Kidney (tissue), 14 donors: ENCODE measurements around the gene CCDC59. TPM values are rescaled to one million over a fixed set of nuclear protein-coding genes. Genes with fewer than 3 reads are reported as not detected.

ENCODE experiments used
- DNase-seq, 5 donors: peaks; one replicate each; pipeline ENCODE4 v3.0.0-alpha.2; 2013 to 2020
- FAIRE-seq: peaks from 2 replicates; lab custom pipeline; 2012; peaks lifted over from hg19 to GRCh38; lab: Jason Lieb, UNC
- H3K27ac ChIP-seq, 2 donors: one replicate each; pipeline ENCODE4 v1.7.0; 2013; ENCODE audit warnings: low read depth in 2 of 2, low read length in 2 of 2, inconsistent platforms in 1 of 2
- H3K27me3 ChIP-seq: one replicate; pipeline ENCODE4 v1.7.1; 2013; ENCODE audit warnings: low read length, inconsistent platforms; ENCODE audit not compliant: control insufficient read depth, insufficient read depth
- H3K36me3 ChIP-seq, 3 donors: one replicate each; pipeline versions ENCODE4 v1.7.0 to v1.7.1; 2013; ENCODE audit warnings: low read length in 3 of 3, control low read depth in 1 of 3, inconsistent platforms in 1 of 3; ENCODE audit not compliant: insufficient read depth in 3 of 3, control insufficient read depth in 2 of 3
- H3K4me1 ChIP-seq, 3 donors: one replicate each; pipeline versions ENCODE4 v1.7.0 to v1.7.1; 2013; ENCODE audit warnings: low read length in 3 of 3, inconsistent platforms in 1 of 3, low read depth in 1 of 3; ENCODE audit not compliant: control insufficient read depth in 2 of 3, insufficient read depth in 2 of 3
- H3K4me3 ChIP-seq, 3 donors: one replicate each; pipeline versions ENCODE4 v1.7.0 to v1.8.1; 2013; ENCODE audit warnings: low read length in 3 of 3, control low read depth in 1 of 3, inconsistent platforms in 1 of 3
- H3K9ac ChIP-seq, 3 donors: one replicate each; pipeline versions ENCODE4 v1.7.0 to v1.7.1; 2013; ENCODE audit warnings: low read length in 3 of 3, control low read depth in 1 of 3, inconsistent platforms in 1 of 3
- H3K9me3 ChIP-seq, 3 donors: one replicate each; pipeline versions ENCODE4 v1.7.0 to v1.7.1; 2013; ENCODE audit warnings: low read length in 3 of 3, control low read depth in 1 of 3, inconsistent platforms in 1 of 3; ENCODE audit not compliant: control insufficient read depth in 2 of 3, insufficient read depth in 1 of 3
- CTCF ChIP-seq: IDR thresholded peaks from 3 replicates; pipeline ENCODE4 v1.5.1; 2012; ENCODE audit warnings: mild to moderate bottlenecking, moderate library complexity, borderline replicate concordance; ENCODE audit not compliant: insufficient read depth; ENCODE audit errors: extremely low read depth
- intact Hi-C: fragments of 100-400 bp; cut with DNase I; formaldehyde crosslinking; loops from one replicate; pipeline ENCODE4 v1.11.1; 2022
- polyA plus RNA-seq: library from polyadenylated mRNA; stranded (reverse); fragments of 350-450 nt; fragmentation: Illumina TruSeq; extraction: RNeasy Lipid Tissue Mini Kit (QIAGEN cat#74804); gene quantifications from one replicate; pipeline ENCODE4 v1.2.3, GENCODE V29; 2014; ENCODE audit warnings: low read depth, low replicate concordance; ENCODE audit not compliant: insufficient read depth
- total RNA-seq: library from RNA; stranded (reverse); fragmentation: NEBNext Ultra II Directional; extraction: Animal tissue kit (Norgen Biotek cat#: 25700); gene quantifications from one replicate; pipeline ENCODE4 v1.2.1, GENCODE V29; 2021
- donor health status: control.
- donor health status: control.
- donor health status: control.
- donor health status: control.
- donor health status: control.
- donor health status: DM: yes; HTN: yes; CAD: no.
- donor health status: Normal renal cell carcinoma (clear cell type).

The CCDC59 gene
- total and polyA plus RNA-seq, 2 donors from 2014 or later: 29.2 to 31.4 TPM

GRCh38 chr12:82327861-82328260, 30.3 kb downstream of the CCDC59 start:
- Histone ChIP-seq H3K9me3 (no peaks in the 10 kb centered on the region), H3K27ac (no peak overlapping the region), H3K4me3 (no peak overlapping the region), H3K4me1 (no peaks in the 10 kb centered on the region), H3K9ac (no peak overlapping the region), H3K27me3 (no peaks in the 10 kb centered on the region), H3K36me3 (no peaks in the 10 kb centered on the region)
- FAIRE-seq: no peak
- DNase-seq: no peak
- intact Hi-C loops: no loop called here
- TF ChIP-seq CTCF: no peak

GRCh38 chr12:82326905-82327503, 31.2 kb downstream of the CCDC59 start:
- no peak overlapping the region for H3K27ac ChIP-seq
- peak; percentile 25 for TF ChIP-seq CTCF
- H3K9ac ChIP-seq: no peak overlapping the region
- no peak overlapping the region for H3K4me3 ChIP-seq
- intact Hi-C loops: no loop called here
- no peaks in the 10 kb centered on the region for H3K27me3 ChIP-seq
- no peaks in the 10 kb centered on the region for H3K4me1 ChIP-seq
- FAIRE-seq (peak; percentile 94), DNase-seq (peak in 2 of 5 donors; percentile 40 to 50)
- H3K9me3 ChIP-seq: no peaks in the 10 kb centered on the region
- H3K36me3 ChIP-seq: no peaks in the 10 kb centered on the region

- no peak for FAIRE-seq
These were observed 32.4 kb downstream of the CCDC59 start for GRCh38 chr12:82325540-82326336.

More at GRCh38 chr12:82325540-82326336, 32.4 kb downstream of the CCDC59 start:
- no peak overlapping the region for H3K27ac ChIP-seq
- no peaks in the 10 kb centered on the region for H3K4me1 ChIP-seq
- intact Hi-C loops: no loop called here
- no peak overlapping the region for H3K4me3 ChIP-seq
- no peaks in the 10 kb centered on the region for H3K36me3 ChIP-seq
- no peak overlapping the region for H3K9ac ChIP-seq
- DNase-seq: no peak
- H3K9me3 ChIP-seq: no peaks in the 10 kb centered on the region
- no peak for TF ChIP-seq CTCF
- no peaks in the 10 kb centered on the region for H3K27me3 ChIP-seq
